Pancreas (tissue), 10 donors: ENCODE results near the gene DDX27. TPM values are rescaled to one million over a fixed set of nuclear protein-coding genes. Genes with fewer than 3 reads are reported as not detected.
A peak's percentile ranks its signal among the peaks of the same experiment; 100 is the strongest.

Experiments
- ATAC-seq, 4 donors: fragments of 200-7000 bp; cut with Tn5 transposase; one replicate each; pipeline versions ENCODE4 v1.8.0 to v1.9.1; 2020; ENCODE audit warnings: mild to moderate bottlenecking in 4 of 4, moderate library complexity in 4 of 4
- DNase-seq, 6 donors: peaks; one replicate each; pipeline ENCODE4 v3.0.0-alpha.2; 2020
- FAIRE-seq: peaks from 2 replicates; lab custom pipeline; 2012; peaks lifted over from hg19 to GRCh38; lab: Jason Lieb, UNC
- H3K27ac ChIP-seq, 4 donors: fragments of 200-600 bp; sonication (generic); 1 replicate in 3 of 4; 2 replicates in 1 of 4; pipeline versions ENCODE4 v1.5.0 to v1.8.0; 2020
- H3K27me3 ChIP-seq, 4 donors: fragments of 200-600 bp; one replicate each; pipeline ENCODE4 v1.8.0; 2021
- H3K36me3 ChIP-seq, 3 donors: fragments of 200-600 bp; sonication (generic) in 1 of 3; one replicate each; pipeline versions ENCODE4 v1.5.0 to v1.8.0; 2020 to 2021
- H3K4me1 ChIP-seq, 3 donors: fragments of 200-600 bp; one replicate each; pipeline ENCODE4 v1.8.0; 2021
- H3K4me3 ChIP-seq, 4 donors: fragments of 200-600 bp; sonication (generic) in 2 of 4; one replicate each; pipeline versions ENCODE4 v1.5.0 to v1.8.0; 2020 to 2021
- H3K9me3 ChIP-seq, 4 donors: fragments of 200-600 bp; one replicate each; pipeline ENCODE4 v1.8.0; 2021
- CTCF ChIP-seq, 4 donors: fragments of 200-600 bp; sonication (generic) in 3 of 4; IDR thresholded peaks; one replicate each; pipeline versions ENCODE4 v1.5.0 to v1.8.0; 2021; ENCODE audit warnings: antibody characterized with exemption in 4 of 4
- WGBS, 2 donors: extraction: QIAGEN DNeasy Blood & Tissue Kit; methylation state at CpG; one replicate each; pipeline ENCODE4 v1.1.7; 2013; 5-methylcytosine and 5-hydroxymethylcytosine counted together
- intact Hi-C, 3 donors: fragments of 100-400 bp; cut with DNase I; formaldehyde crosslinking; loops; one replicate each; pipeline versions ENCODE4 v1.11.1 to v1.14.2; 2022
- polyA plus RNA-seq, 2 donors: library from polyadenylated mRNA; stranded (reverse); fragments of 200-250 nt; gene quantifications; one replicate each; pipeline ENCODE4 v1.2.3, GENCODE V29; 2013
- total RNA-seq, 6 donors: library from RNA; stranded (reverse); fragmentation: NEBNext Ultra II Directional in 4 of 6; extraction: Animal tissue kit (Norgen Biotek cat#: 25700) in 4 of 6; gene quantifications; one replicate each; pipeline versions ENCODE4 v1.2.1 to v1.2.4, GENCODE V29; 2021 to 2023
- donor health status: healthy with polysubstance abuse.
- donor health status: DM: no; HTN: no; CAD: no; lungs with moderate emphysema.
- donor health status: DM: no; HTN: no; CAD: no.
- donor health status: control.
- donor health status: control.
- donor health status: Bipolar disorder and iron deficiency.
- donor health status: DM: yes; HTN: yes; CAD: no.
- donor health status: DM: no; HTN: no; CAD: no.
- donor health status: DM: no; HTN: no; CAD: no.
- donor health status: DM: yes; HTN: yes; CAD: no.

Gene DDX27
- total and polyA plus RNA-seq, 8 donors: 12.0 to 33.0 (median 17.4) TPM

GRCh38 chr20:49280463-49281058 lies 61.3 kb downstream of the DDX27 start:
- Histone ChIP-seq H3K27ac (peak overlapping the region in 1 of 4 donors; percentile 42), H3K36me3 (peaks cover 8 to 58% (median 50%) of the 10 kb centered on the region in 3 donors), H3K9me3 (no peaks in the 10 kb centered on the region), H3K4me1 (peaks cover 8 to 24% (median 10%) of the 10 kb centered on the region in 3 donors), H3K4me3 (peak overlapping the region in 1 of 4 donors; percentile 79), H3K27me3 (no peaks in the 10 kb centered on the region)
- FAIRE-seq (no peak), ATAC-seq (no peak), DNase-seq (no peak)
- TF ChIP-seq CTCF (IDR thresholded peaks at IDR 0.05): no peak
- intact Hi-C loops: no loop called here
- 70 to 83% methylated on average over 6 of the region's 6 CpGs for WGBS, 2 donors

GRCh38 chr20:49281059-49281912 lies 62.1 kb downstream of the DDX27 start:
- intact Hi-C loops: no loop called here
- FAIRE-seq: no peak
- H3K36me3 ChIP-seq: peaks cover 8 to 65% (median 54%) of the 10 kb centered on the region in 3 donors
- TF ChIP-seq CTCF (IDR thresholded peaks at IDR 0.05): no peak
- H3K27ac ChIP-seq: peak overlapping the region in 1 of 4 donors; percentile 42
- H3K9me3 ChIP-seq: no peaks in the 10 kb centered on the region
- 72 to 77% methylated on average over 13 of the region's 13 CpGs for WGBS, 2 donors
- no peak for ATAC-seq
- H3K27me3 ChIP-seq: no peaks in the 10 kb centered on the region
- H3K4me3 ChIP-seq: peak overlapping the region in 1 of 4 donors; percentile 4
- no peak for DNase-seq
- H3K4me1 ChIP-seq: peaks cover 1 to 18% (median 5%) of the 10 kb centered on the region in 3 donors

- FAIRE-seq (no peak), DNase-seq (no peak), ATAC-seq (no peak)
- intact Hi-C loops: no loop called here
- peaks cover 0 to 13% (median 0%) of the 10 kb centered on the region in 3 donors for H3K4me1 ChIP-seq
- peaks cover 8 to 72% (median 61%) of the 10 kb centered on the region in 3 donors for H3K36me3 ChIP-seq
- no peaks in the 10 kb centered on the region for H3K9me3 ChIP-seq
- WGBS, 2 donors: 86 to 88% methylated on average over 9 of the region's 9 CpGs
- no peaks in the 10 kb centered on the region for H3K27me3 ChIP-seq
- no peak overlapping the region for H3K27ac ChIP-seq
- no peak overlapping the region for H3K4me3 ChIP-seq
- TF ChIP-seq CTCF (IDR thresholded peaks at IDR 0.05): no peak
These were observed 62.8 kb downstream of the DDX27 start for GRCh38 chr20:49281913-49282467.

GRCh38 chr20:49282584-49283171 lies 63.5 kb downstream of the DDX27 start:
- FAIRE-seq: no peak
- WGBS, 2 donors: 82 to 87% methylated on average over 20 of the region's 20 CpGs
- intact Hi-C loops: no loop called here
- Histone ChIP-seq H3K27ac (no peak overlapping the region), H3K9me3 (no peaks in the 10 kb centered on the region), H3K4me3 (no peak overlapping the region), H3K4me1 (peaks cover 0 to 13% (median 0%) of the 10 kb centered on the region in 3 donors), H3K27me3 (no peaks in the 10 kb centered on the region), H3K36me3 (peaks cover 8 to 79% (median 66%) of the 10 kb centered on the region in 3 donors)
- DNase-seq: no peak
- TF ChIP-seq CTCF (IDR thresholded peaks at IDR 0.05): no peak
- no peak for ATAC-seq
